HepG2 (cell line): ENCODE data around the gene PHTF2.

ENCODE experiments used
- BCL6 ChIP-seq: IDR thresholded peaks from 2 replicates; pipeline ENCODE4 v1.6.1; 2016; ENCODE audit warnings: missing genetic modification reagents, missing compliant biosample characterization
- KMT2A ChIP-seq: sonication (generic); formaldehyde crosslinking; IDR thresholded peaks from 2 replicates; pipeline ENCODE4 v1.4.0; 2020; ENCODE audit warnings: missing genetic modification reagents
- SMAD1 ChIP-seq: sonication (generic); formaldehyde crosslinking; IDR thresholded peaks from 2 replicates; pipeline ENCODE4 v1.4.0; 2020; ENCODE audit warnings: missing genetic modification reagents, low read depth, mild to moderate bottlenecking, borderline replicate concordance
- SP1 ChIP-seq, 2 experiments: fragments of 450-650 bp in 1 of 2; sonication (generic) in 1 of 2; formaldehyde crosslinking in 1 of 2; IDR thresholded peaks; 2 replicates each; pipeline versions ENCODE4 v1.4.0 to v1.6.1; 2016 to 2020; ENCODE audit warnings: missing genetic modification reagents in 1 of 2
- TF ChIP-seq, protein P1 (sequence below): sonication (generic); formaldehyde crosslinking; IDR thresholded peaks from 2 replicates; pipeline ENCODE4 v1.5.0; 2020; ENCODE audit warnings: mild to moderate bottlenecking, missing genetic modification reagents, moderate library complexity
- TF ChIP-seq, protein P2 (sequence below): sonication (generic); formaldehyde crosslinking; IDR thresholded peaks from 2 replicates; pipeline ENCODE4 v1.4.0; 2020; ENCODE audit warnings: missing genetic modification reagents

DNA sequence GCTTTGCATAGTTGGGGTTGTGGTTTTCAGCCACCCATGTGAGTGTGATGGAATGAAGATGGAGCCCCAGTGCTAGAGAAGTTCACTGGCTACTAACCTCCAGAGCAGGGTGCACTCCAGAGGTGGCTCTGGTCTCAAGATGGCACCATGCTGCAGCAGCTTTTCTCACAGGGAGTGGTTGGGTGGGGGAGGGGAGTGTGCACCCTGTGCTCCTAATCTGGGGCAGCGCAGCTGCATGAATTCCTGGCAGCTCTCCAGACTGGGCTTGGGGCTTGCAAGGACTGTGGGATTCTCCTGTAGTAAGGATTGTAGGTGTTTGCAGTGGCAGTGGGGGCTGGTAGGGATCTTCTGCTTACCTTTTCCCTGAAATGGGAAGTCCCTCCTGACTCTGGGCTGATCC, 23.7 kb downstream of the PHTF2 start:
- TF ChIP-seq BCL6 (CRISPR knock-in tag) (no peak), KMT2A (CRISPR knock-in tag) (no peak), SP1 (IDR thresholded peaks at IDR 0.05) (no peak), SP1 (CRISPR knock-in tag; IDR thresholded peaks at IDR 0.05) (no peak), SMAD1 (CRISPR knock-in tag) (no peak)
- TF ChIP-seq, protein P1, sequence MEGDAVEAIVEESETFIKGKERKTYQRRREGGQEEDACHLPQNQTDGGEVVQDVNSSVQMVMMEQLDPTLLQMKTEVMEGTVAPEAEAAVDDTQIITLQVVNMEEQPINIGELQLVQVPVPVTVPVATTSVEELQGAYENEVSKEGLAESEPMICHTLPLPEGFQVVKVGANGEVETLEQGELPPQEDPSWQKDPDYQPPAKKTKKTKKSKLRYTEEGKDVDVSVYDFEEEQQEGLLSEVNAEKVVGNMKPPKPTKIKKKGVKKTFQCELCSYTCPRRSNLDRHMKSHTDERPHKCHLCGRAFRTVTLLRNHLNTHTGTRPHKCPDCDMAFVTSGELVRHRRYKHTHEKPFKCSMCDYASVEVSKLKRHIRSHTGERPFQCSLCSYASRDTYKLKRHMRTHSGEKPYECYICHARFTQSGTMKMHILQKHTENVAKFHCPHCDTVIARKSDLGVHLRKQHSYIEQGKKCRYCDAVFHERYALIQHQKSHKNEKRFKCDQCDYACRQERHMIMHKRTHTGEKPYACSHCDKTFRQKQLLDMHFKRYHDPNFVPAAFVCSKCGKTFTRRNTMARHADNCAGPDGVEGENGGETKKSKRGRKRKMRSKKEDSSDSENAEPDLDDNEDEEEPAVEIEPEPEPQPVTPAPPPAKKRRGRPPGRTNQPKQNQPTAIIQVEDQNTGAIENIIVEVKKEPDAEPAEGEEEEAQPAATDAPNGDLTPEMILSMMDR = no peak
- TF ChIP-seq, protein P2, sequence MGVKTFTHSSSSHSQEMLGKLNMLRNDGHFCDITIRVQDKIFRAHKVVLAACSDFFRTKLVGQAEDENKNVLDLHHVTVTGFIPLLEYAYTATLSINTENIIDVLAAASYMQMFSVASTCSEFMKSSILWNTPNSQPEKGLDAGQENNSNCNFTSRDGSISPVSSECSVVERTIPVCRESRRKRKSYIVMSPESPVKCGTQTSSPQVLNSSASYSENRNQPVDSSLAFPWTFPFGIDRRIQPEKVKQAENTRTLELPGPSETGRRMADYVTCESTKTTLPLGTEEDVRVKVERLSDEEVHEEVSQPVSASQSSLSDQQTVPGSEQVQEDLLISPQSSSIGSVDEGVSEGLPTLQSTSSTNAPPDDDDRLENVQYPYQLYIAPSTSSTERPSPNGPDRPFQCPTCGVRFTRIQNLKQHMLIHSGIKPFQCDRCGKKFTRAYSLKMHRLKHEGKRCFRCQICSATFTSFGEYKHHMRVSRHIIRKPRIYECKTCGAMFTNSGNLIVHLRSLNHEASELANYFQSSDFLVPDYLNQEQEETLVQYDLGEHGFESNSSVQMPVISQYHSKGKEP (CRISPR knock-in tag) = no peak
